ENCODE data around the gene MTA2. TPM values are rescaled to one million over a fixed set of nuclear protein-coding genes. Genes with fewer than 3 reads are reported as not detected.
"Not testable (repeated sequence)": the region's sequence is repeated elsewhere in the genome, so short reads cannot be mapped to it uniquely, and the experiment has no call there.

The MTA2 gene
- total RNA-seq, 1 donor from 2014 or later = 79.2 TPM

- H3K27ac ChIP-seq = no peak overlapping the region
- no peak for TF ChIP-seq CTCF (IDR thresholded peaks at IDR 0.05)
- H3K36me3 ChIP-seq = peaks cover 70 to 77% of the 10 kb centered on the region in 2 donors
Measured at GRCh38 chr11:62569611-62570010, 32.1 kb downstream of the MTA2 start.

GRCh38 chr11:62567018-62567633, 34.5 kb downstream of the MTA2 start:
- intact Hi-C loops (cut with DNase I) = no loop called here
- H3K36me3 ChIP-seq = peaks cover 91 to 94% of the 10 kb centered on the region in 2 donors

More at GRCh38 chr11:62569611-62570010, 32.1 kb downstream of the MTA2 start:
- intact Hi-C loops (cut with DNase I) = no loop called here
- H3K4me1 ChIP-seq = peaks cover 0 to 6% of the 10 kb centered on the region in 2 donors
- no peak overlapping the region for H3K4me3 ChIP-seq
- H3K27me3 ChIP-seq = no peaks in the 10 kb centered on the region
- H3K9me3 ChIP-seq = no peaks in the 10 kb centered on the region
- DNase-seq (ENCODE audit: low spot score in 2 of 2) = no peak

GRCh38 chr11:62566247-62566646, 35.4 kb downstream of the MTA2 start:
- Histone ChIP-seq H3K9me3 (no peaks in the 10 kb centered on the region), H3K4me1 (peaks cover 0 to under 1% of the 10 kb centered on the region in 2 donors), H3K27me3 (no peaks in the 10 kb centered on the region), H3K36me3 (peaks cover 84 to 86% of the 10 kb centered on the region in 2 donors), H3K4me3 (no peak overlapping the region), H3K27ac (no peak overlapping the region)
- intact Hi-C loops (cut with DNase I) = no loop called here
- no peak for DNase-seq (ENCODE audit: low spot score in 2 of 2)
- no peak for TF ChIP-seq CTCF (IDR thresholded peaks at IDR 0.05)

More at GRCh38 chr11:62567018-62567633, 34.5 kb downstream of the MTA2 start:
- DNase-seq (ENCODE audit: low spot score in 2 of 2) = no peak
- no peak overlapping the region for H3K4me3 ChIP-seq
- no peaks in the 10 kb centered on the region for H3K9me3 ChIP-seq
- no peaks in the 10 kb centered on the region for H3K4me1 ChIP-seq
- no peak overlapping the region for H3K27ac ChIP-seq
- H3K27me3 ChIP-seq = no peaks in the 10 kb centered on the region
- TF ChIP-seq CTCF (IDR thresholded peaks at IDR 0.05) = no peak

- Histone ChIP-seq H3K4me1 (peaks cover 4 to 7% of the 10 kb centered on the region in 2 donors), H3K27me3 (no peaks in the 10 kb centered on the region), H3K4me3 (no peak overlapping the region), H3K9me3 (no peaks in the 10 kb centered on the region), H3K36me3 (peaks cover 76 to 77% of the 10 kb centered on the region in 2 donors), H3K27ac (no peak overlapping the region)
- TF ChIP-seq CTCF (IDR thresholded peaks at IDR 0.05) = no peak
- no peak for DNase-seq (ENCODE audit: low spot score in 2 of 2)
- intact Hi-C loops (cut with DNase I) = no loop called here
Measured at GRCh38 chr11:62565100-62565802, 36.4 kb downstream of the MTA2 start.

- intact Hi-C loops (cut with DNase I); H3K9me3 ChIP-seq; DNase-seq (ENCODE audit: low spot score in 2 of 2); H3K27me3 ChIP-seq; H3K4me3 ChIP-seq: not testable (repeated sequence)
- H3K4me1 ChIP-seq = peaks cover 8 to 19% of the 10 kb centered on the region in 2 donors
- H3K27ac ChIP-seq = peak overlapping the region; percentile 81 to 84
- peaks cover 59 to 61% of the 10 kb centered on the region in 2 donors for H3K36me3 ChIP-seq
Measured at GRCh38 chr11:62561677-62562230, 39.9 kb downstream of the MTA2 start.
